ENCODE measurements around the gene TGFBR2.

Gene TGFBR2

GRCh38 chr3:30694148-30694547 lies 87.7 kb downstream of the TGFBR2 start:
- no peak overlapping the region for H3K4me2 ChIP-seq (ENCODE audit: low read depth, low read length, poor library complexity, severe bottlenecking)
- H2AFZ ChIP-seq (ENCODE audit: low read length) = no peak overlapping the region
- no peaks in the 10 kb centered on the region for H4K20me1 ChIP-seq (ENCODE audit: insufficient read depth, low read length, poor library complexity, severe bottlenecking)
- TF ChIP-seq, protein P1, sequence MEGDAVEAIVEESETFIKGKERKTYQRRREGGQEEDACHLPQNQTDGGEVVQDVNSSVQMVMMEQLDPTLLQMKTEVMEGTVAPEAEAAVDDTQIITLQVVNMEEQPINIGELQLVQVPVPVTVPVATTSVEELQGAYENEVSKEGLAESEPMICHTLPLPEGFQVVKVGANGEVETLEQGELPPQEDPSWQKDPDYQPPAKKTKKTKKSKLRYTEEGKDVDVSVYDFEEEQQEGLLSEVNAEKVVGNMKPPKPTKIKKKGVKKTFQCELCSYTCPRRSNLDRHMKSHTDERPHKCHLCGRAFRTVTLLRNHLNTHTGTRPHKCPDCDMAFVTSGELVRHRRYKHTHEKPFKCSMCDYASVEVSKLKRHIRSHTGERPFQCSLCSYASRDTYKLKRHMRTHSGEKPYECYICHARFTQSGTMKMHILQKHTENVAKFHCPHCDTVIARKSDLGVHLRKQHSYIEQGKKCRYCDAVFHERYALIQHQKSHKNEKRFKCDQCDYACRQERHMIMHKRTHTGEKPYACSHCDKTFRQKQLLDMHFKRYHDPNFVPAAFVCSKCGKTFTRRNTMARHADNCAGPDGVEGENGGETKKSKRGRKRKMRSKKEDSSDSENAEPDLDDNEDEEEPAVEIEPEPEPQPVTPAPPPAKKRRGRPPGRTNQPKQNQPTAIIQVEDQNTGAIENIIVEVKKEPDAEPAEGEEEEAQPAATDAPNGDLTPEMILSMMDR (conservative IDR thresholded peaks at IDR 0.05; ENCODE audit: low read length) = no peak
- TF ChIP-seq EZH2phosphoT487 (IDR thresholded peaks at IDR 0.05; ENCODE audit: borderline replicate concordance) = no peak
- H3K9me3 ChIP-seq (ENCODE audit: insufficient read depth, low read depth, low read length) = no peaks in the 10 kb centered on the region
- H3K4me1 ChIP-seq (ENCODE audit: insufficient read depth, low read length, poor library complexity, severe bottlenecking) = peaks cover 4% of the 10 kb centered on the region
- no peak overlapping the region for H3K9ac ChIP-seq (ENCODE audit: low read depth, low read length, poor library complexity, severe bottlenecking)
- H3K36me3 ChIP-seq (ENCODE audit: insufficient read depth, low read length) = peaks cover 65% of the 10 kb centered on the region
- H3K9me2 ChIP-seq (replicated peaks; ENCODE audit: low read depth, low read length) = no peaks in the 10 kb centered on the region
- no peaks in the 10 kb centered on the region; the same call in 1 of the 2 replicates for H3F3A ChIP-seq (ENCODE audit: low read depth)
- no peak overlapping the region for H3K4me3 ChIP-seq (ENCODE audit: low read length, poor library complexity, severe bottlenecking)
- no peaks in the 10 kb centered on the region for H3K79me2 ChIP-seq (ENCODE audit: insufficient read depth, low read length)
- no peaks in the 10 kb centered on the region for H3K27me3 ChIP-seq (ENCODE audit: insufficient read depth, low read length, poor library complexity, severe bottlenecking)

DNA sequence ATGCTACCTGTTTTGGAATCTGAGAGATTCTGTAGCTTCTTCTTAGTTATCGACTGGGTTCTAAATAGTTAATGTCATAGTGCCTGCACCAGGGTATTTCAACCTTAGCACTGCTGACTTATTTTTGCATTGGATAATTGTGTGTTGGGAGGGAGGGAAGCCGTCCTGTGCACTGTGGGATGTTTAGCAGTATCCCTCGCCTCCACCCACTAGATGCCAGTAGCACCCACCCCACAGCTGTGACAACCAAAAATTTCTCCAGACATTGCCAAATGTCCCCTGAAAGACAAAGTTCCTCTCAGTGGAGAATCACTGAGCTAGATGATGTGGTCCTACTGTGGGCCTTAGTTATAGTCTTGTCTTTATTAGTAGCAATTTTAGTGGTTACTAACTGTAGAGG lies 88.3 kb downstream of the TGFBR2 start:
- H3K4me1 ChIP-seq (ENCODE audit: insufficient read depth, low read length, poor library complexity, severe bottlenecking) = peaks cover 4% of the 10 kb centered on the region
- no peak overlapping the region for H3K9ac ChIP-seq (ENCODE audit: low read depth, low read length, poor library complexity, severe bottlenecking)
- H3K4me2 ChIP-seq (ENCODE audit: low read depth, low read length, poor library complexity, severe bottlenecking) = no peak overlapping the region
- H3F3A ChIP-seq (ENCODE audit: low read depth) = no peaks in the 10 kb centered on the region
- TF ChIP-seq EZH2phosphoT487 (IDR thresholded peaks at IDR 0.05; ENCODE audit: borderline replicate concordance) = no peak
- TF ChIP-seq, protein P1 (conservative IDR thresholded peaks at IDR 0.05; ENCODE audit: low read length) = no peak
- H3K79me2 ChIP-seq (ENCODE audit: insufficient read depth, low read length) = no peaks in the 10 kb centered on the region
- no peaks in the 10 kb centered on the region for H4K20me1 ChIP-seq (ENCODE audit: insufficient read depth, low read length, poor library complexity, severe bottlenecking)
- H2AFZ ChIP-seq (ENCODE audit: low read length) = no peak overlapping the region
- H3K9me2 ChIP-seq (replicated peaks; ENCODE audit: low read depth, low read length) = no peaks in the 10 kb centered on the region
- peaks cover 59% of the 10 kb centered on the region for H3K36me3 ChIP-seq (ENCODE audit: insufficient read depth, low read length)
- no peaks in the 10 kb centered on the region for H3K9me3 ChIP-seq (ENCODE audit: insufficient read depth, low read depth, low read length)
- H3K4me3 ChIP-seq (ENCODE audit: low read length, poor library complexity, severe bottlenecking) = no peak overlapping the region
- H3K27me3 ChIP-seq (ENCODE audit: insufficient read depth, low read length, poor library complexity, severe bottlenecking) = no peaks in the 10 kb centered on the region

DNA sequence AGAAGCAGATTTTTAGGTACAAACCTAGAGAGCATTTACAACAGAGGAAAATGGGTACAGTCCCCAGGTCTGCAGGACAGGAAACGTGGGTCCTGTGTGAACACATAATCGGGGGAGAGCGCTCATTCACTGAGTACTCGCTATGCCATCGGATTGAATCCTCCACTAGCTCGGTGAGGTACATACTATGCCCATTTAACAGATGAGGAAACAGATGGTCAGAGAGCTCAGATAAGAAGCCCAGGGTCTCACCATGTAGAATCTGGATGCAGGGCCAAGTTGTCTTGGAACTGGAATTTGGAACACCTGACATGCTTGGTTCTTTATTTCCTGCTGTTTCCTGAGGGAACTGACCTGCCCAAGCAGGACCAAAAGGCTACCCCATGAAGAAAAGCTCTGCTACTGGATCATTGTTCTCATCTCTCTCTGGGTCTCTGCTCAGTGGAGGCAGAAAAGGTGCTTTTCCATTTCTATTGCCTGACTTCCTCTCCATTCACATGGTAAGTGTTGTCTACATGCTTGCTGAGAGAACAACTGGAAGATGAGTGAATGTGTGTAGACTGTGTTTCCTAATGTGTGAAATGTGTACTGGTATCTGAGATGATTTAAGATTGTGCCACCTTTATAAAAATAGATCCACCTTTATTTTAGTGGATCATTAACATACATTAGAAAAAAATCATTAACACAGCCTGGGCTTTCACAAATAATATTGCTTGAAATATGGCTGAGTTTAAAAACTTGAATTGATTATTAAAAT lies 89.1 kb downstream of the TGFBR2 start:
- Histone ChIP-seq H4K20me1 (ENCODE audit: insufficient read depth, low read length, poor library complexity, severe bottlenecking) (no peaks in the 10 kb centered on the region), H3F3A (ENCODE audit: low read depth) (no peaks in the 10 kb centered on the region), H3K4me2 (ENCODE audit: low read depth, low read length, poor library complexity, severe bottlenecking) (no peak overlapping the region), H3K9me2 (replicated peaks; ENCODE audit: low read depth, low read length) (no peaks in the 10 kb centered on the region), H3K9ac (ENCODE audit: low read depth, low read length, poor library complexity, severe bottlenecking) (no peak overlapping the region), H2AFZ (ENCODE audit: low read length) (no peak overlapping the region), H3K79me2 (ENCODE audit: insufficient read depth, low read length) (no peaks in the 10 kb centered on the region), H3K4me3 (ENCODE audit: low read length, poor library complexity, severe bottlenecking) (no peak overlapping the region), H3K4me1 (ENCODE audit: insufficient read depth, low read length, poor library complexity, severe bottlenecking) (peaks cover 4% of the 10 kb centered on the region), H3K9me3 (ENCODE audit: insufficient read depth, low read depth, low read length) (no peaks in the 10 kb centered on the region), H3K27me3 (ENCODE audit: insufficient read depth, low read length, poor library complexity, severe bottlenecking) (no peaks in the 10 kb centered on the region), H3K36me3 (ENCODE audit: insufficient read depth, low read length) (peaks cover 51% of the 10 kb centered on the region)
- no peak for TF ChIP-seq EZH2phosphoT487 (IDR thresholded peaks at IDR 0.05; ENCODE audit: borderline replicate concordance)
- TF ChIP-seq, protein P1 (conservative IDR thresholded peaks at IDR 0.05; ENCODE audit: low read length) = no peak
